Measurements from ENCODE around the gene RPL22. TPM values are rescaled to one million over a fixed set of nuclear protein-coding genes. Genes with fewer than 3 reads are reported as not detected.

RPL22 gene
- total and polyA plus RNA-seq, 2 of the 4 experiments (the other 2 are of a cell fraction), result 26.2 to 131 TPM

GRCh38 chr1:6244401-6245049, 45.1 kb upstream of the RPL22 start:
- no peak overlapping the region for H2BK5ac ChIP-seq (ENCODE audit: low read depth, low read length, poor library complexity, severe bottlenecking)
- H3K4me3 ChIP-seq (ENCODE audit: insufficient read depth, low read depth, low read length), result no peak overlapping the region
- H3K18ac ChIP-seq (ENCODE audit: low read depth, low read length), result no peak overlapping the region
- H2AK9ac ChIP-seq (replicated peaks; ENCODE audit: low read depth, low read length, poor library complexity), result no peak overlapping the region
- H4K20me1 ChIP-seq (ENCODE audit: insufficient read depth, low read length), result peaks cover 16% of the 10 kb centered on the region
- H4K8ac ChIP-seq (ENCODE audit: low read depth in 2 of 2, low read length in 2 of 2), result no peak overlapping the region
- no peak overlapping the region for H2BK15ac ChIP-seq (ENCODE audit: low read depth, low read length)
- H3K4ac ChIP-seq (ENCODE audit: low read depth, low read length), result no peak overlapping the region
- no peaks in the 10 kb centered on the region for H3K9me1 ChIP-seq (ENCODE audit: insufficient read depth, low read length)
- no peak overlapping the region for H3K9ac ChIP-seq (ENCODE audit: low read depth, low read length)
- no peaks in the 10 kb centered on the region for H3K36me3 ChIP-seq (ENCODE audit: control insufficient read depth, insufficient read depth, low read length)
- no peak overlapping the region for H3K27ac ChIP-seq (ENCODE audit: insufficient read depth, low read length)
- WGBS, 2 experiments (ENCODE audit: extremely low coverage in 2 of 2, insufficient read length in 1 of 2), result 5% methylated on average over 8 of the region's 24 CpGs; no CpG with 5 or more reads in 1 of the 2 experiments
- no peak overlapping the region for H4K5ac ChIP-seq (ENCODE audit: low read depth, low read length)
- dilution Hi-C loops (cut with HindIII; ENCODE audit: low sequenced_read_pairs, unreplicated experiment) (no loop called here), in situ Hi-C loops (cut with MboI; ENCODE audit: low sequenced_read_pairs) (loop anchor here (5.0 kb wide), 1 partner anchor 98 kb away; no protein-coding TSS in a partner anchor), intact Hi-C loops (cut with micrococcal nuclease) (loop anchor here (1.0 to 5.0 kb wide), 3 partner anchors 136 to 248 kb away; partner anchors contain the start of gene PLEKHG5)
- no peak for ATAC-seq (ENCODE audit: low read depth)
- H3K14ac ChIP-seq (replicated peaks; ENCODE audit: low read depth, low read length), result no peak overlapping the region
- H3K23ac ChIP-seq (ENCODE audit: low read depth, low read length), result no peak overlapping the region
- H3K9me3 ChIP-seq (ENCODE audit: control insufficient read depth, insufficient read depth, low read length), result no peaks in the 10 kb centered on the region
- no peak overlapping the region for H3K56ac ChIP-seq (ENCODE audit: extremely low read depth, insufficient read depth, low read length)
- H2AFZ ChIP-seq (replicated peaks; ENCODE audit: low read length, poor library complexity), result no peak overlapping the region
- no TSS peak for BruUV-seq (replicated peaks)
- no peak overlapping the region for H4K91ac ChIP-seq (ENCODE audit: insufficient read depth, low read depth, low read length)
- H2AK5ac ChIP-seq (ENCODE audit: low read depth, low read length), result no peak overlapping the region
- H2BK120ac ChIP-seq (ENCODE audit: low read depth, low read length), result no peak overlapping the region
- no peaks in the 10 kb centered on the region for H3K79me1 ChIP-seq (ENCODE audit: low read depth in 1 of 2, low read length in 2 of 2)
- H3K4me1 ChIP-seq (ENCODE audit: control insufficient read depth, insufficient read depth, low read length), result no peaks in the 10 kb centered on the region
- H3K27me3 ChIP-seq (ENCODE audit: control insufficient read depth, insufficient read depth, low read length), result peaks cover 67% of the 10 kb centered on the region
- H2BK20ac ChIP-seq (ENCODE audit: low read depth, low read length), result no peak overlapping the region
- ChIA-PET CTCF (interaction anchor here (0.6 to 0.9 kb wide), 5 partner anchors 99 to 192 kb away, joined by 3 to 4 read pairs (median 3); no protein-coding TSS in a partner anchor), POLR2A (ENCODE audit: unreplicated experiment) (interaction anchor here (0.6 kb wide), 1 partner anchor 69 kb away, joined by 4 read pairs; no protein-coding TSS in a partner anchor)
- DNase-seq, result no peak
- H3K4me2 ChIP-seq (ENCODE audit: low read depth, low read length), result no peak overlapping the region
- TF ChIP-seq POLR2A (IDR thresholded peaks at IDR 0.05; ENCODE audit: low read depth, low read length) (no peak), RCOR1 (IDR thresholded peaks at IDR 0.05; ENCODE audit: insufficient replicate concordance, low read length) (no peak)

All from IMR-90 (cell line).